Fibroblast of the conjunctiva (primary cell): ENCODE data around the gene BICRA.
"Not testable (repeated sequence)": the region's sequence is repeated elsewhere in the genome, so short reads cannot be mapped to it uniquely, and the experiment has no call there.

Experiments used
- DNase-seq: peaks from one replicate; pipeline ENCODE4 v3.0.0-alpha.2; 2010; ENCODE audit warnings: low read depth

BICRA gene

DNA sequence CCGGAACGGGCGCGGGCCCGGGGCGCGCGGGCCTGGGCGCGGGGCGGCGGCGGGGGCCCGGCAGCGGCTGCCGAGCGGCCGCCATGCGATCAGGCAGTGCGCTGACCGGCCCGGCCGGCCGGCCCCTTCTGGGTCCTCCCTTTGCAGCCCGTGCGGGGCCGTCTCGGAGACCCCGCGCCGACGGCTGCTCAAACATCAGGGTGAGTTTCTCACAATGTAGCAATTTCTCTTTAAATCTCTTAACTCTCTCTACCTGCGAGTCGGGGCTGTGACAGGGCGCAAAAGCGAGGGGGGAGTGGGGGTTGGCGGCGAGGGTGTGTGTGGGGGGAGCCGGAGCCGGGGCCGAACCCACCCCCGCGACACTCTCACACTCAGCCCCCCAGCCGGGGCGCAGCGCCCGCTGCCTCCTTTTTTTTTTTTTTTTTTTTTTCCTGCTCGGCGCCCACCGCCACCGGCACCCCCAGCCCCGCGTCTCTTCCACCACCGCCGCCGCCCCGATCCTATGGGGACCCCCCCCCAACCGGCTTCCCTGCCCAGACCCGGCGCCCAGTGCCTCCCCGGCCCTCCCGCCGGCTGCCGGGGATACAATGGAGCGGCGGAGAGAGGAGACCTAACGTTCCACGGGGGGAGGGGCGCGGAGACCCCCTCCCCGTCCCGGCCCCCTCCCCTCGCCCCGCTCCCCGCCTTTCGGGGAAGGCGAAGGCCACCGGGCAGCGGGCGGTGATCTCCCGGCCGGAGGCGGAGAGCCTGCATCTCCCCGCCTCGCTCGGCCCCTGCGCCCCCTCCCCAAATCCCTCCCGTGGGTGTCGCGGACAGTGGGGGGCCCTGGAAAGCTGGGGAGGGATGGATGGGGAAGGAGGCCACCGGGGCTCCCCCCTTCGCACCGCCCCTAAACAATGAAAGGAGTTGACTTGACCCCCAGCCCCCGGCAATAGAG lies at the start of gene BICRA:
BICRA (plus strand) TSS at position 166 of the 937 bp plus-strand sequence. CDS start 64,441 bp downstream, outside the sequence.
- DNase-seq: peak; percentile 57

DNA sequence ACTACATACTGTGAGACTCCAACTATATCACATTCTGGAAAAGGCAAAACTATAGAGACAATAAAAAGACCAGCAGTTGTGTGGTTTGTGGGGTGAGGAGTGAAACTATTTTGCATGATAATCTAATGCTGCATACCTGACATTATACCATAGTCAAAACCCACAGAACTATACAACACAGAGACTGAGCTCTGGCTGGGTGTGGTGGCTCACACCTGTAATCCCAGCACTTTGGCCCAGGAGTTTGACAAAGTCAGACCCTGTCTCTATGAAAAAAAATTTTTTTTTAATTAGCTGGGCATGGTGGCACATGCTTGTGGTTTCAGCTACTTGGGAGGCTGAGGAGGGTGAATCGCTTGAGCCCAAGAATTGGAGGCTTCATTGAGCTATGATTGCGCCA lies 47.9 kb upstream of the BICRA start:
- DNase-seq: no peak

DNA sequence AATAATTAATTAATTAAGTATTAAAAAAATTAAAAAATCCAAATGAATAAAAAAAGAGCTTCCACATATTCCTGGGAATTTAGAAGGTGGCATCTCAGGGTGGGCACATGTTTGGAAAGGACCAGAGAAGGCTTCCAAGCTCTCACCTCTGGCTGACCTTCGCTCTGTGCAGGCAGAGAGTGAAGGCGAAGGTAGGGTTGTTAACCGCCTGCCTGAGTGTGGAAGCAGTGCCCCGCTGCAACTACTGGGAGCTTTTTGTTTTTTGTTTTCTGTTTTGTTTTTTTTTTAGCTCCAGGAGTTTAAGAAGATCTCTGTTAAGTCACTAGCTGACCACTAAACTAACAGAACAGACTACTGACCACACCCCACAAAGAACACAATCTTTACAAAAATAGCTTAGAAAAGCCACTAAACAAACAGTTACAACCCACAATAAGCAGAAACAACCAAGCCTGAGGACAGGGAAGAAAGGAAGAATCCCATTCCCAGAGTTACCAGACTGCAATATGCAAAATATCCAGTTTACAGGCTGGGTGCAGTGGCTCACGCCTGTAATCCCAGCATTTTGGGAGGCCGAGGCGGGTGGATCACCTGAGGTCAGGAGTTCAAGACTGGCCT lies 47.4 kb upstream of the BICRA start:
- DNase-seq: no peak

DNA sequence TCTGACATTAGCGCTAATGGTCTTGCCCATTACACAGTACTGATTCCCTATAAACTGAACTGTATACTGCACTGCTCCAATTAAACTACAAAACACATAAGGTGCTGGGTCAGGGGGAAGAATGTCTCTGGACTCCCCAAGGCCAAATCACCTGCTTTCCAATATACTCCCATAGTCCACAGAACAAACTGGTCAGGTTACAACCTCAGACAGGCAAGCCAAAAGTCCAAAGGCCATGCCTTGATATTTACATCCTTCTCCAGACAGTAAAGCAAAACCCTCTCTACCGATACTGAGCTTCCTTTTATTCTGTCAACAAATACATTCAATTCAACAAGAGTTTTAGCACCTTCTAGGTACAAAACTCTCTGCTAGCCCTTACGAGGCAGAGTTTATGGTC lies 44.9 kb upstream of the BICRA start:
- no peak for DNase-seq

DNA sequence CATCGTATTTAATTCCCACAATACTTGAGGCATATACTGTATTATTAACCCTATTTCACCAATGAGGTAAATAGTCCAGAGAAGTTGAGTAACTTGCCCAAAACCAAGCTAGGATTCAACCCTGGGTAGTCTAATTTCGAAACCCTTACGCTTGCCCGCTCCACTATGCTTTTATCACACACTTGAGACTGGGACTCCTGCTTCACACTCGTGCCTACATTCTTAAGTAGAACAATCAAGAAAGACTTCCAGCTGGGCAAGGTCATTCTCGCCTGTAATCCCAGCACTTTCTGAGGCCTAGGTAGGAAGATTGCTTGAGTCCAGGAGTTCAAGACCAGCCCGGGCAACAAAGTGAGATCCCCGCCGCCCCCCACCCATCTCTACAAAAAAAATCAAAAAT lies 39.6 kb upstream of the BICRA start:
- no peak for DNase-seq

DNA sequence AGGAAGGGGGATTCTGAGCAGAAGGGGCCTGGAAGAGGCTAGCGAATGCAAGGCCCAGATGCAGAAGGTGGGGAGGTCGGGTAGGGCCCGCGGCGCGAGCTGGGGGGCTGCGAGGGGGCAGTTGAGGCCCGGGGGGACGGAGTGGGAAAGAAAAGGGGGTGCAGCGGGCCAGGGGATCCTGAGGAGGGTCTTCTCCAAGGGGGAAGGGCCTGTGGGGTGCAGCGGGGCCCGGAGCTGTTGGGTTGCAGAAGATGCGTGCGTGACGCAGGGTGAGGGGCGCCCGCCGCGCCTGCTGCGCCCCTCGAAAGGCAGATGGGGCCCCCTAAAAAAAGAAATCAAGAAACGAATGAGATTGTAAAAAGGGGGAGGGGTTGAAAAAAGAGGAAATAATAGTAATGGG lies 36.3 kb upstream of the BICRA start:
- no peak for DNase-seq

DNA sequence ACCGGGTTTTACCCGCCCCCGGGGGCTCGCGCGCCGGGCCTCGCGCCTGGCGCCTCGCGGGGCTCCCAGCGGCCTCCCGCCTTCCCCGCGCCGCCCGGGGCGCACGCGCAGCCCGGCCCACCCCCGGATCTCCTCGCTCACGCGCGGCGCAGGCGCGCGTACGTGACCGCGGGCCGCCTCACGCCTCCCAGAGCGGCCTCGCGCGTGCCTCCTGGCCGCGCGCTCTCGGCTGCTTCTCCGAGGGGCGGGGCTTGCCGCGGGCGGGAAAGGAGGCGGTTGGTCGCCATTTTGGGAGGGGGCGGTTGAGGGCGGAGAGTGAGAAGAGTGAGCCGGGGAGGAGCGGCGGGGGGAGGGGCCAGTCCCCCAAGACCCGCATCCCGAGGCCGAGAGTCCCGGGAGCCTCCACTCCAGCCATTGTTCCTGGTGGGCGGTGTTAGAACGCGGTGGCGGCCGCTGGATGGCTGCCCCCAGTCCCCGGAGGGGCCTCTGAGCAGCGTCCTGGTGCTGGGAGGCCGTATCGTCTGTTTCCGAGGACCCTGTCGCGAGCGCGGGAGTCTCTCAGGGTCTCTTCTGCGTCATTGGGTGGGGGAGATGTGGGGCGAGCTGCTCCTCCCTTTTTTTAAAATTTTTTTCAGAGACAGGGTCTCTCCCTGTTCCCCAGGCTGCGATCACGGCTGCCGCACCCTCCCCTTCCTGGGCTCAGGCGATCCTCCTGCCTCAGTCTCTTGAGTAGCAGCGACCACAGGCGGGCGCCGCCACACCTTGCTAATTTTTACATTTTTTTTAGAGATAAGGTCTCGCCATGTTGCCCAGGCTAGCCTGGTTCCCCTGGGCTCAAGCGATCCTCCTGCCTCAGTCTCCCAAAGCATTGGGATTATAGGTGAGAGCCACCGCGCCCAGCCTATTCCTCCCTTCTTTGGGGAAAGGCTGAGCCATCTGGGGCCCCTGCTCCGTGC lies 35.6 kb upstream of the BICRA start, which contains the start of gene ZNF541:
ZNF541 (minus strand) TSS at position 78 of the 956 bp plus-strand sequence. CDS start 17,292 bp downstream, outside the sequence.
- no peak for DNase-seq

DNA sequence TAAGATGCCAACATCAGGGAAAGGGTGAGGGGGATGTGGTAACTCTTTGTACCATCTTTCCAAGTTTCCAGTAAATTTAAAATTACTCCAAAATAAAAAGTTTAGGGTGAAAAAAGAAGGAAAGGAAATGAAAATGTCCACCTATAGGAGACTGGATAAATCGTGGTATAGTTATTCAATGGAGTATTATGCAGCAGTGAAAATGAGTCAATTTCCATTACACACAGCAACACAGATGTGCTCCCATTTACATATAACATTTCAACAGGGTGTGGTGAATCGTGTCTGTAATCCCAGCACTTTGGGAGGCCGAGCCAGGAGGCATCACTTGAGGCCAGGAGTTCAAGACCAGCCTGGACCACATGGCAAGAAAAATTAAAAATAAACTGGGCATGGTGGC lies 28.5 kb upstream of the BICRA start:
- DNase-seq: no peak

DNA sequence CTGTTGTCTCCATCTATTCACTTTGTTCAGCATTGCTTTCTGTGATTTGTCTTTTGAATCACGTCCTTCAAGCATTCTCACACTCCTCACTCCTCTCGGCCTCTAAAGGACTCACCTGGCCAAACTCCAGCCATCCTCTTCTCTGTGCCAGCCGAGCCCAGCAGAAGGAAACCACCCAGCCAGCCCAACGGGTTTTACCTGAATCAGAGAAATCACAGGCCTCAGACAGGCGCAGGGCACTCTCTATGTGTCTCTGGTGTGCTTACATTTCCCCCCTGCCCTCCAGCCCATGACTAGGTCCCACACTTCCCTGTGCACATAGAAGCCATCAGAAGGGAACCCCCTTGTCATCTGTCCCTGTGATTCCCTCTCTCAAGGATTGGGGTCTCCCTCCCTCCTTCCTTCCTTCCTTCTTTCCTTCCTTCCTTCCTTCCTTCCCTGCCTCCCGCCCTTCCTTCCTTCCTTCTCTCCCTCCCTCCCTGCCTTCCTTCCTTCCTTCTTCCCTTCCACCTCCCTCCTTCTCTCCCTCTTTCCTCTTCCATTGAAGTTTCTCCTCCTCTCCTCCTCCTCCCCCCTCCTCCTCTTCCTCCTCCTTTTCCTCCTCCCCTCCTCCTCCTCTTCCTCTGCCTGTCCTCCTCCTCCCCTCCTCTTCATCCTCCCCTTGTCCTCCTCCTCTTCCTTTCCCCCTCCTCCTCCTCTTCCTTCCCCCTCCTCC lies 27.2 kb upstream of the BICRA start:
- DNase-seq: no peak

DNA sequence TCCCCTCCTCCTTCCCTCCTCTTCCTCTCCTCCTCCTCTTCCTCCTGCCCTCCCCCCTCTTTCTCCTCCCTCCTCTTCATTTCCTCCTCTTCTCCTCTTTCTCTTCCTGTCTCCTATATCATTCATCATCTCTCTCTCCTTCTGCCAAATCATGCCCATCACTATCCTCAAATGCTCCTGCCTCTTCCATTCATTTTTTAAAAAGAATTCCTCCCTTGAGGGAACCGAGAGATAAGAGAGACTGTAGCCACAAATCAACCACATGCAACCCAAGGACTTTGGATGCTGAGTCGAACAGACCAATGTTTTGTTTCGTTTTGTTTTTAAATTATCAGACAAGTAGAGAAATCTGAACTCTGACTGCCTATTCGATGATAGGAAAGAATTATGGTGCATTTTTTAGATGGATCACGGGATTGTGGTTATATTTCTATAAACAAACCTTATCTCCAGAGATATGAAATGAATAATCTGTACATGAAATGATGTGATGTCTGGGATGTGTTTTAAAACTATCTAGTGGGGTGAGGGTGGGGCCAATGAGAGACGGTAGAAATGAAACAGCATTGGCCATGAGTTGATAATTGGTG lies 26.5 kb upstream of the BICRA start:
- DNase-seq: no peak

DNA sequence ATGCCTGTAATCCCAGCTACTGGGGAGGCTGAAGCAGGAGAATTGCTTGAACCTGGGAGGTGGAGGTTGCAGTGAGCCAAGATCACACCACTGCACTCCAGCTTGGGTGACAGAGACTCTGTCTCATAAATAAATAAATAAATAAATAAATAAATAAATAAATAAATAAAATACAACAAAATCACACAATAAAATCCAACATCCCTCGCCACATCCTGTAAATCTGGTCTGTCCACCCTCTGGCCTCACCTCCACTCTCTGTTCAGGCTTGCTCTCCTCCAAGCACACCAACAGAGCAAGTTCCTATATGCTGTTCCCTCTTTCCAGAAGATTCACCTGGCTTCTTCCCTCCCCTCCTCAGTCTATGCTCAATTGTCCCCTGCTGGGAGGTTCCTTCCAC lies 25.8 kb upstream of the BICRA start:
- DNase-seq: not testable (repeated sequence)

DNA sequence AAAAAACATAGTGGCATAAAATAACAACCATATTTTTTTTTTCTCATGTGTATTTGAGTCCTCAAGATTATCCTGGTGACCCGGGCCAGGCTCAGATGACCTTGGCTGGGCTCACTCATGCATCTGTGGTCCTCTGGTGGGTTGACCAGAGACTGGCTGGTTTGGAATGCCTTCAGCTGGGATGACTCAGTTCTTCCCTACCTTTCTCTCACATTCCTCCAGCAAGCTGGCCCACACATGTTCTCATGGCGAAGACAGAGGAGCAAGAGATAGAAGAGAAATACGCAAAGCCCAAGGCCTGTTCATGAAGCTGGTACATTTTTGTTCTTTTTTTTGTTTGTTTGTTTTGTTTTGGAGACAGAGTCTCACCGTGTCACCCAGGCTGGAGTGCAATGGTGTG lies 21.6 kb upstream of the BICRA start:
- DNase-seq: no peak

DNA sequence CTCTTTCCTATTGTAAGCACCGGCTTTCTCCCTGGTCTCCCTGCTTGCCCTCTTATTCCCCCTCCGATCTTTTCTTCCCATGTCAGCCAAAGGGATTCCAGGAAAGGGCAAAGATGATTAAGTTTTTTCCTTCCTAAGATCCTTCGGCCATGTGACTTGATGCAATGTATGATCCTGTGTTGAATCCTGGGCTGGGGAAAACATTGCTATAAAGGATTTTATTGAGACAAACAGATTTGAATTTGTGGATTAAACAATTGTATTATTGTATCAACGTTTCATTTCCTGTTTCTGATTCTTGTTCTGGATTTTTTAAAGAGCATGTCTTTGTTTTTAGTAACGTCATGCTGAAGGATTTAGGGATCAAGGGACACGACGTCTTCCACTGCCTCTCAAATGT lies 19.1 kb upstream of the BICRA start:
- no peak for DNase-seq

DNA sequence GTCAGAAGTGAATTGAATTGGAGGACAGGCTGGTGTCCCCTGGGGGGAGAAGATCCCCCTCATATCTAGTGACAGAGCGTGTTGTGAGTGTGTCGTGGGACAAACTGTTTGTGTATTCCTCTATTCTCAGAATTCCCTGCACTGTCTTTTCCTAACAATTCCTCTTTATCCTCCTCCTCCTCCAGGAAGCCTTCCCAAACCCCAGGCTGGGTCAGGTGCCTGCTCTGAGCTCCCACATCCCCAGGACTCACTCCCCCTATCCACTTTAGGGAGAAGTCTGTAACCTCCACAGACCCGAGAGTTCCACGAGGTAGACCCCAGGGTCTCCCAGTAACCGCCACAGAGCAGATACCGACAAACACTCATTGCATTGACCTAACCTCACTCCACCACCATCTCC lies 15.1 kb upstream of the BICRA start:
- no peak for DNase-seq

DNA sequence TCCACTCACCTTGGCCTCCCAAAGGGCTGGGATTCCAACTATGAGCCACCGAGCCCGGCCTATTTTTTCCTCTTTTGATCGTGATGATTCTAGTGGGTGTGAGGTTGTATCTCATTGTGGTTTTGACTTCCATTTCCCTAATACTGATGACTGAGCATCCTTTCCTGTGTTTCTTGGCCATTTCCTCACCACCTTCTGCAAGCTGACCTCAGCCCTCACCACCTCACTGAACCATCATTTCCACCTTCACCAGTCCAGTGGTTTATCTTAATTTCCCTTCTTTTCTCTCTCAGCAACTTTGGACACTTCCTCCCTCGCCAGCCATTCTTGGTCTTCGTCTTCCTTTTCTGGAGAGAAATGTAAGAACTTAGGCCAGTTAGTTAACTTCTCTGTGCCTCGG lies 13.0 kb upstream of the BICRA start:
- no peak for DNase-seq

DNA sequence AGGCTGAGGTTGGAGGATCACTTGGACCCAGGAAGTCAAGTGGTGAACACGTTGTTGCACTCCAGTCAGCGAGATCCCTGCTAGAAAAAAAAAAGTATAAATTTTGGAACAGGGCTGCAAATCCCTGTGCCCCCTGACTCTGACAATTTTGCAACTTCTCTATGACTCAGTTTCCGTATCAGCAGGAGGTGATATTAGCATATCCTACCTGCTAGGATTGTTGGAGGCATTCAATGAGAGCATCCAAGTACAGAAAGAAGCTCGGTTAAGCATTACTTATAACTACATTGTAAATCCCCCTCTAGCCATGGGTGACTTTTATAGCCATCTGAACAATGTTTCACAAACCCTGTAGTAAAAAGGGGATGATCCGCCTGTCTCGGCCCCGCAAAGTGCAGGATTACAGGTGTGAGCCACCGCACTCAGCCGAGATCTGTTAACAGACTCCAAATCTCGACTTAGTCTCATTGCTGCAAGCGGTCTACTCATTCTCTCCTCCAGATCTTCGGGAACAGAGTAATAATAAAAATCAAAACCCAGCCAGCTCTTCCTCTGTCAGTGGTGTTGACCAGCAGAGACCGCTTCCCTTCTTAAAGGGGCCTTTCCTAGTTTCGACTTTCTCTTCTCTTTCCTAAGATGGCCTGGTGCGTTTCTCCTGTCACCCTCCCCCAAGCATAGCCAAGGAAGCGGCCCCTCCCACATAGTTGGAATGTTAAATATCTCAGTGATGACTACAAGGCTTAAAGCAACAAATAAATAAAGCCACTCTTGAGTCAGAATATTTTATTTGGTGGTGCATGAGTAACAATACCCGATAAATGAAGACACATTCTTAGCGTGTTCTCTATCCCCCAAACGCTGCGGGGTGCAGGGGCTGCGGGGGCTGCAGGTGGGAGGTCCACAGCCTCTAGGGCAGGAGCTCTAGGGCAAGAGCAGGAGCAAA lies 10.3 kb upstream of the BICRA start:
- DNase-seq: peak; percentile 95

DNA sequence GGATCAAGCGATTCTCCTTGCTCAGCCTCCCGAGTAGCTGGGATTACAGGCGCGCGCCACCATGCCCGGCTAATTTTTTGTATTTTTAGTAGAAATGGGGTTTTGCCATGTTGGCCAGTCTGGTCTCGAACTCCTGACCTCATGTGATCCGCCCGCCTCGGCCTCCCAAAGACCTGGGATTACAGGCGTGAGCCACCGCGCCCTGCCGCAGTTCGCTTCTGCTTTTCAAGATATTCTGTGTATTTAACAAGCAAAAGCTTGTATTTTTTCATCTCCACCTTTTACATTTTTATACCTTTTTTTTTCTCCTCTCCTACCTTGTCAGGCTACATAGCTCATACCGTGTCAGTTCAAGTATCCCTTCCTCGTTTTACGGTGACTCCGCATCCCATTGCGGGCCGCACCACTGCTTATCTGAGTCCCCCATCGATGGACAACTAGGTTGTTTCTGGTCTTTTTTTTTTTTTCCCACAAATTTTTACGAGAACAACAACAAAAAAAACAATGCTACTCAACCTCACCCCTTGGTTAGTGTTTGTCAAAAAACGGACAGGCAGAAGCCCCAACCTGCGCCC lies 9.2 kb upstream of the BICRA start:
- not testable (repeated sequence) for DNase-seq

DNA sequence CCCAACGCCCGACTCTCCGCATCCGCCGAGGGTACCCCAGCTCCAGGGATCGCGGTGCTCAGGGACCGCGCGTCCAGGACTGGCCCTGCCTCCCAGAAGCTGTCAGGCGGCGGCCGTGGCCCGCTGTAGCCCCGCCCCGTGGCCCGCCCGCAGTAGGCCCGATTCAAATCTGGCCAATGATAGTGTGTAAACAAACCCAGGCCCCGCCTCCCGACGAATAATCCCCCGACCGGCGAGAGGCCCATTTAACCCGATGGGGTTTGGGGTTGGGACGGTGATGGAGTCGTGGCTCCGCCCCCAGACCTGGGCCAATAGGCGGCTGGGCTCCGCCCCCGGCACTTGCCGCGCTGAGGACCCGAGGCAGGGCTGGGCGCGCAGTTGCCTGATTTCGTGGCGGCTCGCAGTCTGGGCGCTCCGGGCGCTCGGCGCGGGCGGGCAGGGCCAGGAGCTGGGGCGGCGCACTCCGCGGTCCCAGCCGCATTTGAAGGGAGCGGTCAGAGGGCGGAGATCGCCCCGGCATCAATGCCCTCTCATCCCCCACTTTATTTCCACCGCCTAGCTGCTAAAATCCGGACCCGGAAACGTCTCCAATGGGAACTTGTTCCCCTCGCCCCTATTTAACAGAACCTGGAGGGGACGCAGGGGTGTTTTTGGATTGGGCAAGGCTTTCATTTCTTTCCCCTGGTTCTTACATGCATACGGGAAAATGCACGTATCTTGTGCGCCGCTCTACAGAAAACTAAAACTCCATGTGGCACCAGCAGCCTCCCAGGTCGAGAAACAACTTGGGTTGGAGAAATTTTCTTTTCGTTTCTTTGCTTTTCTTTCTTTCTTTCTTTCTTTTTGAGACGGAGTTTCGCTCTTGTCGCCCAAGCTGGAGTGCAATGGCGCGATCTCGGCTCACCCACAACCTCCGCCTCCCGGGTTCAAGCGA lies 8.4 kb upstream of the BICRA start:
- DNase-seq: peak; percentile 97
